GM21381 (cell line): ENCODE data around the gene GALNT7.

Experiments
- ATAC-seq: cut with Tn5 transposase; IDR thresholded peaks from one replicate; pipeline ENCODE4 v1.9.1; 2021; ENCODE audit warnings: mild to moderate bottlenecking, moderate library complexity; ENCODE audit not compliant: unreplicated experiment

The GALNT7 gene

DNA sequence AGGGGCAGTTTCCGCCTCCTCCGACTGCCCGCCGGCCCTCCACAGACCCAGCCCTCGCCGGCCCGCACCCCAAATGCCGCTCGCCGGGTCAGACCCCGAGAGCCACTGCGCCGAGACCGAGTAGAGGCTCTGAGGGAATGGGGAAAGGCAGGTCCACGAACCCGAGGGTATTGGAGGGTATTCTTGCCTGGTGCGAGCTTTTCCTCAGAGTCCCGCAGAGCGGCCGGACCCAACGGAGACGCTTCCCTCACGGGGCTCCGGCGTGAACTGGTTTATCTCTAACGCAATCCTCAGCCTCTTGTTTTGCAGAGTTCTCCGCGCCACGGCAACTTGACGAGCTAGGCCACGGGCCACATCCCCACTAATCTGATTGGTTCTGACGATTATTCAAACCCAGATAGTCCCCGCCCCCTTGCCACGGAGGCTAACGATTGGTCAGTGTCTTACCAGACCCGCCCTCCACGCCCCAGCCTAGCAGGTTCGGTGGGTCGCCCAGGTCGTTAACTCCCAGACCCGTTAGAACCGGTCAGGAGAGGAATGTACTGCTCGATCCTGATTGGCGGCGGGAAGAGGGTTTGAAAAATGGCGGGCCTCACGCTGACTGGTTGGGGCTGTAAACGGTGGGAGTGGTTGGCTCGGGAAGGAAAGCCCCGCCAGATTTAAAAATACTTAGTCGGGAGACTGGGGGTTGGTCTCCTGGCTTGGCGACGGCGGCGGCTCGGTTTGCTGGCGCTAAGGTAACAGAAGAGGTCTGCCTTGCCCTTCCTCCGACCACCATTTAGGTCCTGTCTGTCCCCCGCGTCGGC lies 165.7 kb downstream of the GALNT7 start, which contains the start of gene HMGB2:
TSS of gene HMGB2 (minus strand) at position 274 of the 806 bp plus-strand sequence. CDS start 709 bp downstream, outside the sequence.
- ATAC-seq = peak; percentile 90

DNA sequence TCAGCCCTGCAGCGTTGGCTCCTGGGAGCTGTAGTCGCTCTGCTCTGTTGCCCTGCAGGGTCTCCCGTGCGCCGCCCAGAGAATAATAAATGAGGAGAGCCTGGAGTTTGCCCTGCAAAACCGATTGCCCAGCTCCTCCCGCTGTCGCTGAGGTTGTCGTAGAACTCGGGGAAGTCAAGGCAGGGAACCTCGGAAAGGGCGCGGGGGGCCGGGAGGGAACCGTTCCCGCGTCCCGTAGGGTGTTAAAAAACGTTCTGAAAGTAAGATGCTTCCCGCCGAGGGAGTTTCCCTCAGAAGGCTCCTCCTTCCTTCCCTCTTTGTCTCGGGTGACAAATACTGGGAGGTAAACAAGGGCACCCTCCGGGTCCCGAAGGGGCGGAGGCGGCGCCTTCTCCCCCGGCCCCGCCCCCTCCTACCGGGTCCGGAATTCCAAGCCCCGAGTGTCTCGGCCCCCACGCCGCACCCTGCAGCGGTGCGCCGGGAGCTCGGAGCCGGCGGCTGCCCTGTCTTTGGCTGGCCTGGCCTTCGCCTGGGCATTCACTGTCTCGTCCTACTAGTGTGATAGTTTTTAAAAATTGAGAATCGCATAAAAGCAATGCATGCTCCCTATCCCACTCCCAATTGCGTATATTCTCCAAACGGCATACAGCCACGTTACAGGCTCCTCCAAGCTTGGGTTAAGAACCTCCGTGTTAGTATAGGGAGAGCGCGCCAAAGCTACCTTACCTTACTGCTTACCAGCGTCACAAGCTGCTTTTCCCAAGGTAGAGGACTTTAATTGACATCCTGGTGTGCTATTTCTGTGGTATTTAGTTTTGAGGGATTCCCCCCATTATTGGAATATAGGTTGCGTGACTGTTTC lies 166.5 kb downstream of the GALNT7 start:
- ATAC-seq = peak; percentile 40

DNA sequence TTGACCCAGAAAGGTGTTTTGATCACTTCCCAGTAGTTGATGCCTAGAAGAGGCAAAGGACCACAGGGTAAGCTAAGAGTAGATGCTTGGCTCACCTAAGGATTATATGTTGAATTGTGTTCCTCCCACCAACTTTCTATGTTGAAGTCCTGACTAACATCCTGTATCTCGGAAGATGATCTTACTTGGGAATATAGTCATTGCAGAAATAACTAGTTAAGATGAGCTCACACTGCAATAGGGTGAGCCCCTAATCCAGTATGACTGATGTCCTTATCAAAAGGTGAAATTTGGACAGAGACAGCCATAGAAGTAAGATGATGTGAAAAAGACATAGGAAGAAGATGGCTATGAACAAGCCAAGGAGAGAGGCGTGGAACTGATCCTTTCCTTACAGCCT lies 168.9 kb downstream of the GALNT7 start:
- no peak for ATAC-seq

DNA sequence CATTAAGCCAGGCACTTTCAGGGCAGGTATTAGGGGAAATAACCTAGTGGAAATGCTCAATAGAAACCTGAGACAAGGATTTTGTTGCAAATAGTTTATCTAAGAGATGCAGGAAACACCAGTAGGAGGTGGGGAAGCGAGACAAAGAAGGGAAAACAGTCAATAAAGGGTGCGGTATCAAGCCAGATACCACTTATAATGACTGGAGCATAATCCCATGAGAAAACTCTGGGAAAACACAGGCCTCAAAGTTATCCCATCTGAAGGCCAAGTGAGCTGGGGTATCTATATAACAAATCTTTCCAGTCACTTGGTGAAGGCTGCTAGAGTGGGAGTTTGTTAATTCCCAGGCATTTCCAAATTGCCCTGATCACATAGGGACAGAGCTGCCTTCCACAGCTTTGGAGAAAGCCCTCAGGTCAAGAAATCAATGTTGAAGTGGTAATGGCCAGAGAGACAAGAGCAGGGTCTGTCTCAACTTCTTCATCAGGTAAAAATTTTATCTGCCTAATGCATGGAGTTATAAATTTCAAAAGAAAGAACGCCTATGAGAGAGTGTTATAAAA lies 175.3 kb downstream of the GALNT7 start:
- no peak for ATAC-seq

DNA sequence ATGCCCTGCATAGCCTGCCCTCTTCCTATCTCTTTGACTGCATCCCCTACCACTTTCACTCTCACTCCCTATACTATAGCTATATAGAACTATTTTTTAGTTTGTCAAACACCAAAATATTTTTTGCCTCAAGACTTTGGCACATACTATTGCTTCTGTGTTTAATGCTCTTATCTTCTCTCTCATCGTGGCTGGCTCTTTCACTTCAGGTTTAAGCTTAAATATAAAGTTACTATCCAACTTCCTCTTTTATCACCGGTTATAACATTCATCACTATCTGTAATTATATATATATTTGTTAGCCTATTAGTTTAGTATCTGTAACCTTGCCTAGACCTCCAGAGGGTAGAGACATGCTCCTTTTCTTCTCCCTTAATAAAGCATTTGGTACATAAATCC lies 177.0 kb downstream of the GALNT7 start:
- no peak for ATAC-seq

DNA sequence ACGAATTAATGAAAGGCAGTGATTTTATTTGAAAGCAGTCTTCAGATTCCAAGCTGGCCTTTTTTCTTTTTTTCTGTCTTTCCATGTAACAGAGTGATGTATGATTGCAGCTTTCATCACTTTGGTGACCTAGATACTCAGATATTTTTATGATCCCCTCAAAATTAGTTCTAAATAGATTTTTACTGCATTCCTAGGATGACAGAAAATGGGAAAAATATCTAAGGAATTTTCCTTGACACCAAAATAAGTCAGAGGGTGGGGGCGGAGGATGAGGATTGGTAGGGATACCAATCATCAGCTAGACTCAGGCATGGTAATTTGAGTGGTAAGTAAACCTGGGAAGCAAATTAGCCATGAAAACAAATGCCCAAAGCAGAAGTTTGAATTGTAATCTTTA lies 177.5 kb downstream of the GALNT7 start:
- no peak for ATAC-seq

DNA sequence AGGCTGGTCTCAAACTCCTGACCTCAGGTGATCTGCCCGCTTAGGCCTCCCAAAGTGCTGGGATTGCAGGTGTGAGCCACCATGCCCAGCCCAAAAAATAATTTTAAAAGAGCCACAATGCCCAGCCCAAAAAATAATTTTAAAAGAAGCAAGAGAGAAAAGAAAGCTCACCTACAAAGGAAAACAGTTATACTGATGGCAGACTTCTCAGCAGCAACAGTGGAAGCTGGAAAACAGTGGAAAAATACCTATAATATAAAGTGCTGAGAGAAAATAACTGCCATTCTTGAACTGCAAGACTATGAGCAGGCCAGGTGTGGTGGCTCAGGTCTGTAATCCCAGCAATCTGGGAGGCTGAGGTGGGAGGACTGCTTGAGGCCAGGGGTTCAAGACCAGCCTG lies 178.9 kb downstream of the GALNT7 start:
- ATAC-seq = no peak

DNA sequence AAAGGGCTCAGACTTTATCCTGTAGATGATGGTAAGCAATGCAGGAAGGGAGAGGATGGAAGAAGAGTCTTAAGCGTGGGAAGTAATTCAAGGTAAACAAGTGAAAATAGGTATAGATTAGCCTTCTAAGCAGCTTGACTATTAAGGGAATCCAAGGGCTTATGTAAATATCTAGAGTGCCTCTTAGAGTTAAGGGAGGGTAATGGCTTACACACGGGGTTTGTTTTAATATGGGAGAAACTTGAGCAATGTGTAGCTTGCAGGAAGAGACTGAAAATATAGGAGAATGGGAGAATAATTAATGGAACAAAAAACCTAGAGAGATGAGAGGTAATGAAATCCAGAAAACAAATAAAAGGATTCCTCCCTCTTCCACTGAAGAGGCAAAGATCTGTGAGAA lies 189.3 kb downstream of the GALNT7 start:
- ATAC-seq = no peak

DNA sequence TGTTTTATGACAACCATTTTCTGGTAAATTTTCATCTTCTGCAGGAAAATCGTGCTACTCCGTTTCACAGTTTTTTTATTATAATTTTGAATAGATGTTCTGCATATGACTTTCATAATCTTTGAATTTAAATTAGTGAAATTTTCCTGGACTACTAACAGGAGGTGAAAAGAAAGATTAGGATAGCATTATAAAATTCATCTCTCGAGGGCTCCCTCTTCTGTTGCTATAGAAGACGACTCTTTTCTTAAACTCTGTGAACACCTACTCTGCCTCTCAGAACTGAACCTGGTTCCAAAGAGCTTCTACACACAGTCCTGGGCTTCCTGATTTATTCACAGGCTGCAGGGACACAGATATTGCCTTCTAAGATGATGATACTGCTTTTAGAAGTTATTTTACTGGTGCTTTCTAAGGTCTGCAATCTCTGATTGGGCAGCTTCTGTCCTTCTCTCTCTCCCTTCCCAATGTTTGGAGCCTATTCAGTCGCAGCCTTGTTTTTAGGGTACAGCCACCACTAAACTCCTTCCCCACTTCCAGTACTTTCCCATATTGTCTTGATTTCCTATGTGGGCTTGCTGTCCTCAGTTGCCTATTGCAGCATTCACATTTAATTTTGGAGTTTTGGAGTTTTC lies 192.1 kb downstream of the GALNT7 start:
- no peak for ATAC-seq

DNA sequence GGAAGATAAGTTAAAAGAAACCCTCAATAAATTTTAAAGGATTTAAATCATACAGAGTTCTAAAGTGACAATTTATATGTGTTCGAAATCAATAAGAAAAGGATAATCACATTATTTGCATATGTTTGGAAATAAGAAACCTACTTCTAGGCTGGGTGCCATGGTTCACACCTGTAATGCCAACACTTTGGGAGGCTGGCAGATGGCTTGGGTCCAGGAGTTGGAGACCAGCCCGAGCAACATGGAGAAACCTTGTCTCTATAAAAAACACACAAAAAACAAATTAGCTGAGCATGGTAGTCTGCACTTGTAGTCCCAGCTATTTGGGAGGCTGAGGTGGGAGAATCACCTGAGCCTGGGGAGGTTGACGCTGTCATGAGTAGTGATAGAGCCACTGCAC lies 194.1 kb downstream of the GALNT7 start:
- no peak for ATAC-seq

DNA sequence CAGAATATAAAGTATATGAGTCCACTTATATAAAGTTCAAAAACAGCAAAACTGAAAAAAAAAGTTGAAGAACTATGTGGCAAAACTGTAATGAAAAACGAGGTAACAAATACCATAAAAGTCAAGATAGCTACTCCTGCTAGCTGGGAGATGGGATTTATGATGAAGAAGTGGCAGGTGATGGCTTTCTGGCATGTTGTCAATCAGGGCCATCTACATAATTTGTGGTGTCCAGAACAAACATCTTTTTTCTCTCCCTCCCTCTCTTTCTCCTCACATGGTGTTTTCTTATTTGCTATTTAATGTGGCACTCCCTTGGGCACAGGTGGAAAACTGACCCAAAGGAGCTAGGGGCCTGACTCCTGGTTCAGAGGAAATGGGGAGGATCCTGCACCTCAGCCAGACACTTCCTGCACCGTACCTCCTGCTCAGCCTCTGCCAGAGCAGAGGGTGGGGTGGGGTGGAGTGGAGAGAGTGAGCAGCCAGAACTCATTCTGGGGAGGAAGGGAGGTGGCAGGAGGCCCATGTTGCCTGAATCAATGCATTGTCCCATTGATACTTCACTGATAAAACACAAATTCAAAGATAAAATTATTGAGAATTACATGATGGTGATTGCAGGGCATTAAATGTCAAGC lies 196.9 kb downstream of the GALNT7 start:
- ATAC-seq = no peak

DNA sequence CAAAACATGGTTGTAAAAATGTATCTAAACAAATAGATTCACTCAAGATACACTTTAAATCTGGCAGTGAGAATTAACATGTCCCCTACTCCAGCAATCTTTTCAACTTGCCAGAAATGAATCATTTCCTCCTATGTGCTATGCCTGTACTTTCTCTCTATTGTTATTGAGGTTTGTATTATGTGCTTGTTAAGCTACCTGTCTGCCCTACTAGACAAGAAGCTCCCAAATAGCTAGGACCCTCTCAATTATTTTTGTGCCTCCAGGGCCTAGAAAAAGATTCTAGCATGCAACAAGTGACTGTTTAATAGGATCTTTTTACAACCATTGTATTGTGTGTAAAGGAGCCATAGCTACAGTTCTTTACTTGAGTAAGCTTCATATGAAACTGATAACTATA lies 198.7 kb downstream of the GALNT7 start:
- peak; percentile 10 for ATAC-seq

DNA sequence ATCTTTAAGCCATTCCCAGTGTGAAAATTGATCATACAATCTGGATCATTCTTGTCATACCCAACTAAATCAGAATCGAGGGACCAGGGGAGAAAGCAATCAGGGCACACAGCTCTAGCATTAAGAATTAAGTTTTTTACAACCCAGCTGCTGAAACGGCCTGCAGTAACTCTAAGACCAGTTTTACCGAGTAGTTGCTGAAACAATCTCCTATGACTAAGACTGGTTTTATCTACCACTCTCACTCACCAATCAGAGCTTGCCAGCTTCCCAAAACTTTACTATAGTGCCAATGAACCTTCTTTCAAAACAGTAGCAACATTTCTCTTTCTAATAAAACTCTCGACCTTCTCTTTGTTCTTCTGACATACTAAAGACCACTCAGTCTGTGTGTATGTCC lies 199.3 kb downstream of the GALNT7 start:
- ATAC-seq = no peak

DNA sequence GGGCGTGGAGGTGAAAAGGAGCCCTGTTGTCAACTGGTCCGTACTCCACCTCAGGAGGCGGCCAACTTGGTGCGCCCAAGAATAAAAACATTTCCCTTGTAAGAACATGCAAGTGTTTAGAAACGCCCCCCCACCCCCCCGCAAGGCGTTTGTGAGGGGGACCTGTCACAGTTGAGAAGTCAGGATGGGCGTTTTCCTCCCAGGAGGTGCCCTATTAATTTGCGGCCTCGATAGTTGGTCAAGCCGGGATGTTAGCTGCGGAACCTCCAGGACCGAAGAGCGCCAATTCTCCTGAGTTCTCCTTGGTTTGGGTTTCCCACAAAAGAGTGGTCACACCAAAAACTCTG lies 201.5 kb downstream of the GALNT7 start:
- ATAC-seq = peak; percentile 1

DNA sequence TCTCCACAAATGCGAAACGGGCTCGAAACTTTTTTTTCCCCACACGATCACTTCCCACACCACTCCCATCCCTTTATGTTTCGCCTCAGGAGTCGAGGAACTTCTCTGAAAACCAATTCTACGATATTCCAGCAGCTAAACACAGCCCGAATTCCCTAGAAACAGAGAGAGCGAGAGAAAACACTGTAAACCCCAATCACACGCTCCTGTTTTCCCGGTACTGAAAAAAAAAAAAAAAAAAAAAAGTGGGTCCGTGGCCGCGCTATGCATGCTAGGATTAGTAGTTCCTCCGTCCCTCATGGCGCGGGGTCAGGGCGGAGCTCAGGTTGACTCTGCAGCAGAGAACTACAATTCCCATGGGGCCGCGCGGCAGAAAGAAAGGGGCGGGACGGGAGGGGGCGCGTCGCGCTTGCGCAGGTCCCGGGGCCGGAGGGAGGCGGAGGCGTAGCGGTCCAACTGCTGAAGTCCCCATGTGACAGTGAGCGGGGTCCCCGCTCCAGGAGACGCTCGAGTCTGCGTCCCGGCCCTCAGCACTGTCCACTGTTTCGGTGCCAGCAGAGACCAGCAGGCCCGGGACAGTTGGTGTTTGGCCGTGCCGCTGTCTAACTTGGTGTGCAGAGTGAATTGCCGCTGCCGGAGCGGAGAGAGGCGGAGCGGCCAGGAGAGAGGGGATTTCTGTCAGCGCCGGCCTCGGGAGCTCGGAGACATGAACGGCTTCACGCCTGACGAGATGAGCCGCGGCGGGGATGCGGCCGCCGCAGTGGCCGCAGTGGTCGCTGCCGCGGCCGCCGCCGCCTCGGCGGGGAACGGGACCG lies 202.1 kb downstream of the GALNT7 start, which contains the start of gene SAP30:
TSS of gene SAP30 (plus strand) at position 478 of the 815 bp plus-strand sequence. CDS start at position 707, 229 bp downstream.
- ATAC-seq = peak; percentile 70

DNA sequence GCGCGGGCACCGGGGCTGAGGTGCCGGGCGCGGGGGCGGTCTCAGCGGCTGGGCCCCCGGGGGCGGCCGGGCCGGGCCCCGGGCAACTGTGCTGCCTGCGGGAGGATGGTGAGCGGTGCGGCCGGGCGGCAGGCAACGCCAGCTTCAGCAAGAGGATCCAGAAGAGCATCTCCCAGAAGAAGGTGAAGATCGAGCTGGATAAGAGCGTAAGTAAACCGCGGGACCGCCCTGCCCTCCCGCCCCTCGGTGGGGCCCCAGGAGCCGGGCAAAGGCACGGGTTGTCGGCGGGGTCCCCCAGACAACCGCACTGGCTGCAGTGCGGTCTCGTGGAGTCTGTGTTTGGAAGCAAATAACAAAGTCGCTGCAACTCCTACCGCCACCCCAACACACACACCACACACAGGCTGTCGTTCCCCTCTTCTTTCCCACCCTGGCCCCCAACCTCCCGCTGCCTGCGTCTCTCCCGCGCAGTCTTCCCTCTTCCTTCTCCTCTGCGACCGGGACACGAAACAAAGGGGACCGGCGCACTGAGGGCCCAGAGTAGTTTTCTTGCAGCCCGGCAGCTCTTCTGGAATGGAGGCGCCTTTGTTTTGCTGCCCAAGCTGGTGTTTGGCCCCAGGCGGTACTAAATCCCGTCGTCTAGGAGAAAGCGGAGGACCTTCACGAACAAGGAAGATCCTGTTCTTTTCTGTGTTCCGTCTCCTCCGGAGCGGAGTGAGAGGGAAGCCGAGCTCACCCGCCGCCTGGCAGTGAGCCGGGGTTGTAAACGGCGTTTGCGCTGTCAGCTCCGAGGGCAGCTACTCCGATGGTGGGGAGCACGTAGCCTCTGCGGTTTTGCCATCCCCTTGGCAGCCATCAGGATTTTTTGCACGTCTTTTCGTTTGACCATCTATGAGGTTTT lies 202.9 kb downstream of the GALNT7 start:
- peak; percentile 21 for ATAC-seq
